Esophagus squamous epithelium (tissue), 4 donors: Measurements from ENCODE around the gene PIP5KL1.

Source experiments
- CTCF ChIP-seq, 6 experiments: fragments of 450-650 bp in 4 of 6; fragments of 200-600 bp in 2 of 6; sonication (generic) in 2 of 6; IDR thresholded peaks; one replicate each; pipeline ENCODE4 v1.5.1; 2016 to 2019; ENCODE audit warnings: antibody characterized with exemption in 6 of 6, mild to moderate bottlenecking in 4 of 6, moderate library complexity in 4 of 6
- POLR2A ChIP-seq, 4 donors: fragments of 450-650 bp; IDR thresholded peaks; one replicate each; pipeline ENCODE4 v1.6.1; 2017; ENCODE audit warnings: antibody characterized with exemption in 4 of 4, mild to moderate bottlenecking in 4 of 4, moderate library complexity in 3 of 4

DNA sequence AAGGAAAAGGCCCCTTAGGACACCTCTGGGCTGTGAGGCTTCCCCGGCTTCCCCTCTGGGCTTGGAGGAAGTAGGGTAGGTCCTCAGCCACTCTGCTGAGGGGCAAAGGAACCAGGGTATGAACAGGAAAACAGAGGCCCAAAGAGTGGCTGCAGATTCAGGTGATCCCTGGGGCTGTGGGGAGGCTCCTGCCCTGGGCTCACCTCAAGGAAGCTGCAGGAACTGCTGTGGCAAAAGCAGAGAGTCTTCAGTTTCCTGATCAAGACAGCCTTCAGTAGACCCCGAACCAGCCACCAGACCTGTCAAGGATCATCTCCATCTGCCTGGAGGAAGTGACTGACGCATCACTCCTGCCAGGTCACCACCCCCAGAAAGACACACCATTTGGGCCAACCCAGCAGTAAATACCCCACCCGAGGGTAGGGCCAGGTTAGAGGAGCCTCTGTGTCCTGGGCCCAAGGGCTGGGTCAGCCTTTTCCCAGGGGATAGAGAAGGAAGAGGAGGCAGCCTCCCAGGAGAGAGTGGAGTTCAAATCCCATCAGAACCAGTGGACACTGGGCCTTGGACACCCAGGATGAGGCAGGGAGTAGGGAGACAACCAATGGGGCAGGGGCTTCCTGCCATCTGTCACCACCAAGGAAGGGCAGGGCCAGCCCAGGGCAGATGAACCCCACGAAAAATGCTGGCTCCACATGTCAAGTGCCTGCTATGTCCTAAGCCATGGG, 25.4 kb downstream of the PIP5KL1 start:
- TF ChIP-seq CTCF (IDR thresholded peaks at IDR 0.05) (peak in 1 of 6 experiments; percentile 1), POLR2A (IDR thresholded peaks at IDR 0.05) (peak in 1 of 4 donors; percentile 28)
